ENCODE data around the gene EPAS1.

The EPAS1 gene

GRCh38 chr2:46314065-46314835 is 17.0 kb downstream of the EPAS1 start:
- Histone ChIP-seq H3K9me3 (ENCODE audit: control insufficient read depth, insufficient read depth, low read length) (no peaks in the 10 kb centered on the region; the same call in 1 of the 2 replicates), H3K36me3 (ENCODE audit: insufficient read depth, low read length) (no peaks in the 10 kb centered on the region), H3K9ac (ENCODE audit: low read depth, low read length) (no peak overlapping the region), H3K4me1 (ENCODE audit: insufficient read depth, low read length) (no peaks in the 10 kb centered on the region; the same call in 1 of the 2 replicates)

GRCh38 chr2:46315103-46315890 is 18.1 kb downstream of the EPAS1 start:
- Histone ChIP-seq H3K9me3 (ENCODE audit: control insufficient read depth, insufficient read depth, low read length) (no peaks in the 10 kb centered on the region; the same call in 1 of the 2 replicates), H3K4me1 (ENCODE audit: insufficient read depth, low read length) (peaks cover 3% of the 10 kb centered on the region), H3K9ac (ENCODE audit: low read depth, low read length) (no peak overlapping the region), H3K36me3 (ENCODE audit: insufficient read depth, low read length) (no peaks in the 10 kb centered on the region)

DNA sequence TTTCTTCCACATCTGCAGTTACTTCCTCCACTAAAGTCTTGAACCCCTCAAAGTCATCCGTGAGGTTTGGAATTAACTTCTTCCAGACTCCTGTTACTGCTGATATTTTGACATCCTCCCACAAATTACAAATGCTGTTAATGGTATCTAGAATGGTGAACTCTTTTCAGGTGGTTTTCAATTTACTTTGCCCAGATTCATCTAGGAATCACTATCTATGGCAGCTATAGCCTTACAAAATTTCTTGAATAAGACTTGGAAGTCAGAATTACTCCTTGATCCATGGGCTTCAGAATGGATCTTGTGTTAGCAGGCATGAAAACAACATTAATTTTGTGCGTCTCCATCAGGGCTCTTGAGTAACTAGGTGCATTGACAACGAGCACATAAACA is 19.9 kb downstream of the EPAS1 start:
- H3K4me1 ChIP-seq (ENCODE audit: insufficient read depth, low read length) = peaks cover 13% of the 10 kb centered on the region; the same call in 1 of the 2 replicates
- no peak overlapping the region for H3K9ac ChIP-seq (ENCODE audit: low read depth, low read length)
- H3K9me3 ChIP-seq (ENCODE audit: control insufficient read depth, insufficient read depth, low read length) = no peaks in the 10 kb centered on the region; the same call in 1 of the 2 replicates
- H3K36me3 ChIP-seq (ENCODE audit: insufficient read depth, low read length) = no peaks in the 10 kb centered on the region

DNA sequence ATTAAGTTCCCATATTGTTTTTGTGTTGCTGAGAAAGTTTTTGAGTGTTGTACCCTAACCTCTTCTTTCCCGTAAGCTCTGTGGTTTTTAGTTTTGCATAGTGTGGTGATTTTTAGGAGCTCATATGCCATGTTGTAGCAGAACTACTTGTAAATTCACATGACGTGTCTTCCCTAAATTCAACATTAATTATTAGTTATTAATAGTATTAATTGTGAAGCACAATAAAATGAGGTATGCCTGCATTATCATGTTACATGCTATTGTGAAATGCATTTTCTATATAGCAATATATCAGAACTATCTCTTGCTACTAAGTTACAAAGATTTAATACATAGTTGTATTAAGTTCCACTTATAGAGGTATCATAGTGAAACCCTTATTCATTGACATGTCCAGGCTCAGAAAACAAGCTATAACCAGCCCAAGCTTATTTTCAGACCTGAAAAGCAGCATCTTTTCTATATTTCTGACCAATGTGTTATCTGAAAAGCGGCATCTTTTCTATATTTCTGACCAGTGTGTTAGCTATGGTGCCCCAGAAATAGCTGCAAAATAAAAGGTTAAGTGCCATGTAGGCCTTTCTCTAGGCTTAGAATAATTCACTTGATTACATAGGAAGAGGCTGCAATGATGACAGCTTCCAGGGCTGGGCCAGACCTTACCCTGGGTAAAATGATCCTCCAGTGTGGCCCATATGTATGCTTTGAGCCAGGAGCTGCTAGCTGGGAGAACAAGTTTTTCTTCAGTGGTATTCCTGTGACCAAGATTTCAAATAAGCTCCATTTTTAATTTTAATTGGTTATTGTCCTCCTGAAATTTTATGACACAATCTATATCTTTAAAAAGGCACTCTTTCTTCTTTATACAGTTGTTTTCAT is 21.6 kb downstream of the EPAS1 start:
- peaks cover 13% of the 10 kb centered on the region; the same call in 1 of the 2 replicates for H3K4me1 ChIP-seq (ENCODE audit: insufficient read depth, low read length)
- no peak overlapping the region for H3K9ac ChIP-seq (ENCODE audit: low read depth, low read length)
- no peaks in the 10 kb centered on the region for H3K36me3 ChIP-seq (ENCODE audit: insufficient read depth, low read length)
- H3K9me3 ChIP-seq (ENCODE audit: control insufficient read depth, insufficient read depth, low read length) = no peaks in the 10 kb centered on the region; the same call in 1 of the 2 replicates

GRCh38 chr2:46319711-46320110 is 22.5 kb downstream of the EPAS1 start:
- Histone ChIP-seq H3K4me1 (ENCODE audit: insufficient read depth, low read length) (peaks cover 13% of the 10 kb centered on the region; the same call in 1 of the 2 replicates), H3K36me3 (ENCODE audit: insufficient read depth, low read length) (no peaks in the 10 kb centered on the region), H3K9ac (ENCODE audit: low read depth, low read length) (no peak overlapping the region), H3K9me3 (ENCODE audit: control insufficient read depth, insufficient read depth, low read length) (no peaks in the 10 kb centered on the region)

GRCh38 chr2:46320141-46320567 is 22.9 kb downstream of the EPAS1 start:
- Histone ChIP-seq H3K9ac (ENCODE audit: low read depth, low read length) (no peak overlapping the region), H3K36me3 (ENCODE audit: insufficient read depth, low read length) (no peaks in the 10 kb centered on the region), H3K4me1 (ENCODE audit: insufficient read depth, low read length) (peaks cover 13% of the 10 kb centered on the region; the same call in 1 of the 2 replicates), H3K9me3 (ENCODE audit: control insufficient read depth, insufficient read depth, low read length) (no peaks in the 10 kb centered on the region)

- peaks cover 13% of the 10 kb centered on the region; the same call in 1 of the 2 replicates for H3K4me1 ChIP-seq (ENCODE audit: insufficient read depth, low read length)
- H3K9ac ChIP-seq (ENCODE audit: low read depth, low read length) = no peak overlapping the region
- H3K36me3 ChIP-seq (ENCODE audit: insufficient read depth, low read length) = no peaks in the 10 kb centered on the region
- no peaks in the 10 kb centered on the region for H3K9me3 ChIP-seq (ENCODE audit: control insufficient read depth, insufficient read depth, low read length)
Measured at GRCh38 chr2:46323730-46324129, 26.5 kb downstream of the EPAS1 start.

DNA sequence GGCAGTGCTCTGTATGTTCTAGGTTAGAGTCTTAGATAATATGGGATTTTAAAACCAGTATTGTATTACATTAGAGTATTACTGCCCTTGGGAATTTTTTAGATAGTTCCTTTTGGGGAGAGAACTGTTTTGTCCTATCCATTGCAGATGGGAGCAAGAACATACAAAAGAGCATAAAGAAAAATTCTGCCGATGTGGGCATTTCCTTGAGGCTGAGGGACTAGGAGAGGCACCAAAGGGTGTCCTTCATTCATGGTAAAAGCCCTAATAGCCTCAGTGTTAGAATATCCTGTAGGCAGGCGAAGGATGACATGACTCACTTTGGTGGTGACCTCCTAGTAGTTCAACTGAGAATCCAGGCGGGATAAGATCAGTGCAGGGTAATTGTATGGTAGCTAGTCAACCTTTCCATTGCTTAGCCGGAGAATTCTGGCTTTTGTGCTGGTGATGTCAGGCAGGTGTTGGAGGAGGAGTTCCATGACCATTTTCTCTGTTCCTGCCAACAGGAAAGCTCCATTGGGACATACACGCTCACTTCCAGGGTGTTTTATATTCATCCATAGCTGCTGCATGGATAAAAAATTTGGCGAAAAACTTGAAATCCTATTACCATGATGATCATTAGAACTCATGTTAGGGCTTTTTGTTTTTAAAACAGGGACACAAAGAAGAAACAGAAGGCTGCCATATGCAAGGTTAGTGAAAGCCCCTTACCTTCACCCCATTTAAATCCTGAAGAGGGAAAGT is 28.1 kb downstream of the EPAS1 start:
- H3K9me3 ChIP-seq (ENCODE audit: control insufficient read depth, insufficient read depth, low read length) = no peaks in the 10 kb centered on the region
- H3K9ac ChIP-seq (ENCODE audit: low read depth, low read length) = no peak overlapping the region
- H3K4me1 ChIP-seq (ENCODE audit: insufficient read depth, low read length) = peaks cover 10% of the 10 kb centered on the region; the same call in 1 of the 2 replicates

GRCh38 chr2:46326231-46326980 is 29.2 kb downstream of the EPAS1 start:
- Histone ChIP-seq H3K36me3 (ENCODE audit: insufficient read depth, low read length) (no peaks in the 10 kb centered on the region), H3K4me1 (ENCODE audit: insufficient read depth, low read length) (peaks cover 1% of the 10 kb centered on the region), H3K9ac (ENCODE audit: low read depth, low read length) (no peak overlapping the region), H3K9me3 (ENCODE audit: control insufficient read depth, insufficient read depth, low read length) (no peaks in the 10 kb centered on the region)

More for the DNA sequence above, 28.1 kb downstream of the EPAS1 start:
- H3K36me3 ChIP-seq (ENCODE audit: insufficient read depth, low read length) = no peaks in the 10 kb centered on the region

GRCh38 chr2:46327627-46328026 is 30.4 kb downstream of the EPAS1 start:
- Histone ChIP-seq H3K4me1 (ENCODE audit: insufficient read depth, low read length) (peaks cover 6% of the 10 kb centered on the region; the same call in 1 of the 2 replicates), H3K36me3 (ENCODE audit: insufficient read depth, low read length) (no peaks in the 10 kb centered on the region), H3K9me3 (ENCODE audit: control insufficient read depth, insufficient read depth, low read length) (no peaks in the 10 kb centered on the region), H3K9ac (ENCODE audit: low read depth, low read length) (no peak overlapping the region)

GRCh38 chr2:46328291-46328690 is 31.1 kb downstream of the EPAS1 start:
- Histone ChIP-seq H3K9ac (ENCODE audit: low read depth, low read length) (no peak overlapping the region), H3K36me3 (ENCODE audit: insufficient read depth, low read length) (no peaks in the 10 kb centered on the region), H3K9me3 (ENCODE audit: control insufficient read depth, insufficient read depth, low read length) (no peaks in the 10 kb centered on the region), H3K4me1 (ENCODE audit: insufficient read depth, low read length) (peaks cover 6% of the 10 kb centered on the region; the same call in 1 of the 2 replicates)

GRCh38 chr2:46328829-46329228 is 31.6 kb downstream of the EPAS1 start:
- H3K9ac ChIP-seq (ENCODE audit: low read depth, low read length) = no peak overlapping the region
- H3K4me1 ChIP-seq (ENCODE audit: insufficient read depth, low read length) = peaks cover 6% of the 10 kb centered on the region; the same call in 1 of the 2 replicates
- no peaks in the 10 kb centered on the region for H3K36me3 ChIP-seq (ENCODE audit: insufficient read depth, low read length)
- no peaks in the 10 kb centered on the region for H3K9me3 ChIP-seq (ENCODE audit: control insufficient read depth, insufficient read depth, low read length)

DNA sequence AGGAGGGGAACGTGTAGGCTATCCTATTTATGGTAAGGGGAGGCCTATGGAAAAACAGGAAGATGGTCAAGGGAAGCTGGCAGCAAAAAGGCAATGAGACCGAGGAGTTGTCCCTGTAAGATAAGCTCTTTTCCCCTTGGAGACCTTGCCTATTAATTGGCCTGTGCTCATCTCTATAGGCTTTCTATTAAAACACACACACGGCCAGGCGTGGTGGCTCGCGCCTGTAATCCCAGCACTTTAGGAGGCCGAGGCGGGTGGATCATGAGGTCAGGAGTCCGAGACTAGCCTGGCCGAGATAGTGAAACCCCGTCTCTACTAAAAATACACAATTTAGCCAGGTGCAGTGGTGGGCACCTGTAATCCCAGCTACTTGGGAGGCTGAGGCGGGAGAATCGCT is 32.1 kb downstream of the EPAS1 start:
- Histone ChIP-seq H3K36me3 (ENCODE audit: insufficient read depth, low read length) (no peaks in the 10 kb centered on the region), H3K9ac (ENCODE audit: low read depth, low read length) (no peak overlapping the region), H3K4me1 (ENCODE audit: insufficient read depth, low read length) (peaks cover 6% of the 10 kb centered on the region; the same call in 1 of the 2 replicates)

More for the DNA sequence above, 32.1 kb downstream of the EPAS1 start:
- H3K9me3 ChIP-seq (ENCODE audit: control insufficient read depth, insufficient read depth, low read length) = no peaks in the 10 kb centered on the region

Measured in ES-I3 (cell line).